Measurements from ENCODE around the gene H2BK1.

The H2BK1 gene

DNA sequence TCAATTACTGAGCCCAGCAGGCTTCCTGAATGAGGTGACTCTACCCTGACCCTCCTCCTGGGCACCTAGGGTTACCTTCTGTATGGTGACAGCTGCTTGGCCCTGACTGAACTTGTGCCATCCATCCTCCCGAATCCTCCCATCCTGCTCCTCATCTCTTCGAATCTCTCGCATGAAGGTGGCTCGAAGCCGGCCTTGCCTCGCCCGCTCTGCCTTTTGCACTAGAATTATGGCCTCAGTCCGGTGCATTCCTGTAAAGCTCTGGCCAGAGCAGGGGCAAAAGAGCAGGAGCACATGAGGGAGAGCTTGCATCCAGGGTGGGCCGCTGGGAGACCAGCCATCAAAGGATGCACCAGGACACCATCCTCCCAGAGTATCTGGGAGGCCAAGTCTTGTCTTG lies 7.5 kb downstream of the H2BK1 start:
- DNase-seq (ENCODE audit: low read depth), result no peak
- no peak overlapping the region for H3K4me3 ChIP-seq (ENCODE audit: low read depth, low read length)
- TF ChIP-seq, protein P1, sequence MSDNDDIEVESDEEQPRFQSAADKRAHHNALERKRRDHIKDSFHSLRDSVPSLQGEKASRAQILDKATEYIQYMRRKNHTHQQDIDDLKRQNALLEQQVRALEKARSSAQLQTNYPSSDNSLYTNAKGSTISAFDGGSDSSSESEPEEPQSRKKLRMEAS (IDR thresholded peaks at IDR 0.05; ENCODE audit: low read depth, low read length), result no peak

GRCh38 chr7:151201751-151202150 lies 8.5 kb downstream of the H2BK1 start:
- TF ChIP-seq POLR2A (IDR thresholded peaks at IDR 0.05; ENCODE audit: extremely low read depth, insufficient read length) (no peak), MYC (IDR thresholded peaks at IDR 0.05; ENCODE audit: low read depth, low read length) (no peak)
- TF ChIP-seq, protein P1 (IDR thresholded peaks at IDR 0.05; ENCODE audit: low read depth, low read length), result no peak
- TF ChIP-seq, protein P2, sequence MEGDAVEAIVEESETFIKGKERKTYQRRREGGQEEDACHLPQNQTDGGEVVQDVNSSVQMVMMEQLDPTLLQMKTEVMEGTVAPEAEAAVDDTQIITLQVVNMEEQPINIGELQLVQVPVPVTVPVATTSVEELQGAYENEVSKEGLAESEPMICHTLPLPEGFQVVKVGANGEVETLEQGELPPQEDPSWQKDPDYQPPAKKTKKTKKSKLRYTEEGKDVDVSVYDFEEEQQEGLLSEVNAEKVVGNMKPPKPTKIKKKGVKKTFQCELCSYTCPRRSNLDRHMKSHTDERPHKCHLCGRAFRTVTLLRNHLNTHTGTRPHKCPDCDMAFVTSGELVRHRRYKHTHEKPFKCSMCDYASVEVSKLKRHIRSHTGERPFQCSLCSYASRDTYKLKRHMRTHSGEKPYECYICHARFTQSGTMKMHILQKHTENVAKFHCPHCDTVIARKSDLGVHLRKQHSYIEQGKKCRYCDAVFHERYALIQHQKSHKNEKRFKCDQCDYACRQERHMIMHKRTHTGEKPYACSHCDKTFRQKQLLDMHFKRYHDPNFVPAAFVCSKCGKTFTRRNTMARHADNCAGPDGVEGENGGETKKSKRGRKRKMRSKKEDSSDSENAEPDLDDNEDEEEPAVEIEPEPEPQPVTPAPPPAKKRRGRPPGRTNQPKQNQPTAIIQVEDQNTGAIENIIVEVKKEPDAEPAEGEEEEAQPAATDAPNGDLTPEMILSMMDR (IDR thresholded peaks at IDR 0.05; ENCODE audit: low read depth, low read length), result no peak
- H3K4me3 ChIP-seq (ENCODE audit: low read depth, low read length), result no peak overlapping the region
- DNase-seq (ENCODE audit: low read depth), result no peak

- DNase-seq (ENCODE audit: low read depth), result no peak
- H3K4me3 ChIP-seq (ENCODE audit: low read depth, low read length), result no peak overlapping the region
- no peak for TF ChIP-seq MYC (IDR thresholded peaks at IDR 0.05; ENCODE audit: low read depth, low read length)
- TF ChIP-seq, protein P2 (IDR thresholded peaks at IDR 0.05; ENCODE audit: low read depth, low read length), result no peak
- no peak for TF ChIP-seq POLR2A (IDR thresholded peaks at IDR 0.05; ENCODE audit: extremely low read depth, insufficient read length)
- TF ChIP-seq, protein P1 (IDR thresholded peaks at IDR 0.05; ENCODE audit: low read depth, low read length), result no peak
Observed at GRCh38 chr7:151201344-151201743, 8.9 kb downstream of the H2BK1 start.

- DNase-seq (ENCODE audit: low read depth), result no peak
- H3K4me3 ChIP-seq (ENCODE audit: low read depth, low read length), result no peak overlapping the region
- TF ChIP-seq POLR2A (IDR thresholded peaks at IDR 0.05; ENCODE audit: extremely low read depth, insufficient read length) (no peak), MYC (IDR thresholded peaks at IDR 0.05; ENCODE audit: low read depth, low read length) (no peak)
- TF ChIP-seq, protein P2 (IDR thresholded peaks at IDR 0.05; ENCODE audit: low read depth, low read length), result no peak
- TF ChIP-seq, protein P1 (IDR thresholded peaks at IDR 0.05; ENCODE audit: low read depth, low read length), result no peak
Observed at GRCh38 chr7:151198945-151199848, 11.1 kb downstream of the H2BK1 start.

- no peak for DNase-seq (ENCODE audit: low read depth)
- TF ChIP-seq, protein P1 (IDR thresholded peaks at IDR 0.05; ENCODE audit: low read depth, low read length), result no peak
- no peak for TF ChIP-seq POLR2A (IDR thresholded peaks at IDR 0.05; ENCODE audit: extremely low read depth, insufficient read length)
- TF ChIP-seq, protein P2 (IDR thresholded peaks at IDR 0.05; ENCODE audit: low read depth, low read length), result no peak
- H3K4me3 ChIP-seq (ENCODE audit: low read depth, low read length), result no peak overlapping the region
Observed at GRCh38 chr7:151197932-151198331, 12.4 kb downstream of the H2BK1 start.

GRCh38 chr7:151195616-151196450 lies 14.5 kb downstream of the H2BK1 start:
- no peak for DNase-seq (ENCODE audit: low read depth)
- no peak overlapping the region for H3K4me3 ChIP-seq (ENCODE audit: low read depth, low read length)
- TF ChIP-seq MYC (IDR thresholded peaks at IDR 0.05; ENCODE audit: low read depth, low read length), result no peak
- TF ChIP-seq, protein P1 (IDR thresholded peaks at IDR 0.05; ENCODE audit: low read depth, low read length), result no peak
- TF ChIP-seq POLR2A (IDR thresholded peaks at IDR 0.05; ENCODE audit: extremely low read depth, insufficient read length), result no peak
- TF ChIP-seq, protein P2 (IDR thresholded peaks at IDR 0.05; ENCODE audit: low read depth, low read length), result no peak
